ENCODE data around the gene JCAD. TPM values are rescaled to one million over a fixed set of nuclear protein-coding genes. Genes with fewer than 3 reads are reported as not detected.
"Not testable (repeated sequence)": the region's sequence is repeated elsewhere in the genome, so short reads cannot be mapped to it uniquely, and the experiment has no call there.

Gene JCAD, protein sequence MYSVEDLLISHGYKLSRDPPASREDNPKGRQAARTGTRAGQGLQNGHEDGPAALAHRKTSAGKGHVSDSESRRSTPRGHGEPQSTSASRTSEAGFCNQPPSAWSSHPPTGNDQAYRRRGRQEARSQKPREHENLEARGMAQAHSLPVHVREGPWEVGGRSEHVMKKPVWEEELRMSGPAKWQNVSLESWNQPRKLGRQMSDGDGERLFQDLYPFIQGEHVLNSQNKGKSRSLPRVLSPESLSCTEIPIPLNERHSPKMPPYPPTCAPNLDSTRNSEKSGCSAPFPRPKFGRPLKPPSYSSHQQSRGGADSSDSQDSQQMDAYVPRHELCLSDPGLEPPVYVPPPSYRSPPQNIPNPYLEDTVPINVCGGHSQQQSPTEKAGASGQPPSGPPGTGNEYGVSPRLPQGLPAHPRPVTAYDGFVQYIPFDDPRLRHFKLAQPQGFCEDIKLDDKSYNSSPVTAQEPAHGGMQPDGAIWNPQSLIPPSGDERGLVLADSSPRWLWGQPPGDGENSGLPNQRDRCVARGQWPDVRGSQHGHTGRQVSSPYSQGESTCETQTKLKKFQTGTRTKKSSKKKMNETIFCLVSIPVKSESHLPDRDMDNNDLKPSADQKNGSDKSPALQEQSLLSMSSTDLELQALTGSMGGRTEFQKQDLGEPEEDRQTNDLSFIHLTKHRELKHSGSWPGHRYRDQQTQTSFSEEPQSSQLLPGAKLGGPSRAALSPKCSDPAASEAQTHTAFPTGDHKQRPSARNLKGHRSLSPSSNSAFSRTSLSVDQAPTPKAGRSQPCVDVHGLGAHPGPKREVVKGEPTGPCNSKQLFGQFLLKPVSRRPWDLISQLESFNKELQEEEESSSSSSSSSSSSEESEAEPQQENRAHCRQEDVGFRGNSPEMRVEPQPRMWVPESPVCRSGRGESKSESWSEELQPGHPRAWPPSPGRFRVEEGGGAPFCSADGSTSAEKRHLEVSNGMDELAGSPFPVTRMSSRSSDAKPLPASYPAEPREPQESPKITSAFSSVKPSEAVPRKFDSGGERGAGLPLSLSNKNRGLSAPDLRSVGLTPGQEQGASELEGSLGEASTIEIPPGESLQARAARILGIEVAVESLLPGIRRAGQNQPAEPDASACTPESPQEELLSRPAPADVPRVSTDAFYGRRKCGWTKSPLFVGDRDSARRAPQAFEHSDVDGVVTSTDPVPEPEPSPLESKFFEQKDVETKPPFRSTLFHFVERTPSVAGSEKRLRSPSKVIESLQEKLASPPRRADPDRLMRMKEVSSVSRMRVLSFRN (N-terminal part only)
- not detected in 2 replicates for total RNA-seq (2014; rRNA removed; shearing (Covaris generic); ENCODE audit: low replicate concordance)

DNA sequence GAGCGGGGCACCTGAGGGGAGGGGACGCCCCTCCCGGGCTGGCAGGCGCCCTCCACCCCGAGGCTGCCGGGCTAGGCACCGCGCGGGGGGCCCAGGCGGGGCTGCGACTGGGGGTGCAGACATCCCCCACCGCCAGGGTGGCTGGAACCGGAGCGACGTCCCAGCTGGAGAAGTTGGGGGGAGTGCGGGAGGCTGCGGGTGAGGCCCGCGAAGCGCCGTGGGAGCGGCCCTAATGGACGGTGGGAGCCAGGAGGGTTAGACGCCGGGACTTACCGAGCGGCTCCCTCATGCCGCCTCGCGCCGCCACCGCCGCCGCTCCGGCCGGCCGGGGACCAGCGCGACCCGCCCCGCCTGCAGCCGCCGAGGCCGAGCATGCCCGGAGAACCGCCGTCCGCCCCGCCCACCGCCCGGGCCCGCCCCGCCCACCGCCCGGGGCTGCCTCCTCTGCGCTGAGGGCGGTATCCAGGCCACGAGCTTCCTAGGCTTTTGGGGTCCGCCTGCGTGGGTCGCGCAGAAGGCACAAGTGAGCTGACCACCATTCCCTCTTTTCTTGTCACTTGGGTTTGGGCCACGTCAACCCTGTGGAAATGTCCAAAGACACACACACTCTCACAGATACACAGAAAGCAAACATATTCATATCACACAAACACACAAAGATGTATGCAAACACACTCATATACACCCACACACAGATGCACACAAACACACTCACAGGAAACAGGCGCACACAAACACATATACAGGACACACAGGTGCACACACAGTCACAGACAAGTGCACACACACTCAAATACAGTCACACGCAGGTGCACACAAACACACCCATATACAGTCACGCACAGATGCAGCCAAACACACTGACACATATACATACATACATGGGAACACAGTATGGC, at the start of gene JCAD:
JCAD (minus strand) TSS at position 378 of the 899 bp plus-strand sequence. CDS start 11,774 bp downstream, outside the sequence.
- Histone ChIP-seq H3K36me3 (ENCODE audit: insufficient read depth, low read length) (no peaks in the 10 kb centered on the region), H2AFZ (ENCODE audit: low read length) (no peak within 1 kb of the TSS), H3K9ac (ENCODE audit: low read length) (no peak within 1 kb of the TSS), H3K79me2 (ENCODE audit: low read length) (no peaks in the 10 kb centered on the region), H3K27me3 (ENCODE audit: low read length) (no peaks in the 10 kb centered on the region), H3K4me2 (ENCODE audit: low read depth, low read length, poor library complexity, severe bottlenecking) (no peak within 1 kb of the TSS), H3K9me3 (ENCODE audit: low read length) (no peaks in the 10 kb centered on the region), H3K4me1 (ENCODE audit: low read length) (no peaks in the 10 kb centered on the region), H4K20me1 (ENCODE audit: insufficient read depth, low read depth, low read length) (no peaks in the 10 kb centered on the region), H3K4me3 (ENCODE audit: low read length) (no peak within 1 kb of the TSS), H3K27ac (ENCODE audit: low read length) (no peak within 1 kb of the TSS), H3K9me2 (replicated peaks; ENCODE audit: insufficient read depth, low read length) (no peaks in the 10 kb centered on the region)
- no peak for DNase-seq

DNA sequence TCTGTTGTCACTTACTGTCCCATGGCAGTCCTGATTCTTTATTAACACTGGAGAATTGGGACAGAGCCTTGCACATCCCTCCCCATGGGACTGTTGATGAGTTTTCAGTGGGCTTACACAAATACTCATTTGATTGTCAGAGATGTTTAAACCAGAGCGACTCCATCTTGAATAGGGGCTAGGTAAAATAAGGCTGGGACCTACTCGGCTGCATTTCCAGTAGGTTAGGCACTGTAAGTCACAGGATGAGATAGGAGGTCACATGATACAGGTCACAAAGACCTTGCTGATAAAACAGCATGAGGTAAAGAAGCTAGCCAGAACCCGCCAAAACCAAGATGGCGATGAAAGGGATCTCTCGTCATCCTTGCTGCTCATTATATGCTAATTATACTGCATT, 47.6 kb upstream of the JCAD start:
- no peaks in the 10 kb centered on the region for H3K79me2 ChIP-seq (ENCODE audit: low read length)
- no peaks in the 10 kb centered on the region for H3K27me3 ChIP-seq (ENCODE audit: low read length)
- no peak overlapping the region for H2AFZ ChIP-seq (ENCODE audit: low read length)
- H3K36me3 ChIP-seq (ENCODE audit: insufficient read depth, low read length): no peaks in the 10 kb centered on the region
- H3K4me1 ChIP-seq (ENCODE audit: low read length): no peaks in the 10 kb centered on the region
- H3K9ac ChIP-seq (ENCODE audit: low read length): no peak overlapping the region
- no peaks in the 10 kb centered on the region for H4K20me1 ChIP-seq (ENCODE audit: insufficient read depth, low read depth, low read length)
- no peak for DNase-seq
- no peak overlapping the region for H3K27ac ChIP-seq (ENCODE audit: low read length)
- no peaks in the 10 kb centered on the region for H3K9me2 ChIP-seq (replicated peaks; ENCODE audit: insufficient read depth, low read length)
- no peaks in the 10 kb centered on the region for H3K9me3 ChIP-seq (ENCODE audit: low read length)
- H3K4me2 ChIP-seq (ENCODE audit: low read depth, low read length, poor library complexity, severe bottlenecking): no peak overlapping the region
- H3K4me3 ChIP-seq (ENCODE audit: low read length): no peak overlapping the region

- Histone ChIP-seq H3K4me2 (ENCODE audit: low read depth, low read length, poor library complexity, severe bottlenecking) (no peak overlapping the region), H3K27ac (ENCODE audit: low read length) (no peak overlapping the region), H3K9me2 (replicated peaks; ENCODE audit: insufficient read depth, low read length) (no peaks in the 10 kb centered on the region), H3K9me3 (ENCODE audit: low read length) (no peaks in the 10 kb centered on the region), H3K4me3 (ENCODE audit: low read length) (no peak overlapping the region), H2AFZ (ENCODE audit: low read length) (no peak overlapping the region), H3K9ac (ENCODE audit: low read length) (no peak overlapping the region), H3K4me1 (ENCODE audit: low read length) (no peaks in the 10 kb centered on the region), H3K27me3 (ENCODE audit: low read length) (no peaks in the 10 kb centered on the region), H3K79me2 (ENCODE audit: low read length) (no peaks in the 10 kb centered on the region), H3K36me3 (ENCODE audit: insufficient read depth, low read length) (no peaks in the 10 kb centered on the region), H4K20me1 (ENCODE audit: insufficient read depth, low read depth, low read length) (no peaks in the 10 kb centered on the region)
- no peak for DNase-seq
Observed at GRCh38 chr10:30103595-30104320, 44.4 kb upstream of the JCAD start.

GRCh38 chr10:30099706-30100105, 40.3 kb upstream of the JCAD start:
- not testable (repeated sequence) for H3K9ac ChIP-seq (ENCODE audit: low read length); H3K27ac ChIP-seq (ENCODE audit: low read length); H3K9me2 ChIP-seq (replicated peaks; ENCODE audit: insufficient read depth, low read length); H3K4me2 ChIP-seq (ENCODE audit: low read depth, low read length, poor library complexity, severe bottlenecking); H3K4me1 ChIP-seq (ENCODE audit: low read length); H4K20me1 ChIP-seq (ENCODE audit: insufficient read depth, low read depth, low read length); H2AFZ ChIP-seq (ENCODE audit: low read length); H3K36me3 ChIP-seq (ENCODE audit: insufficient read depth, low read length); H3K27me3 ChIP-seq (ENCODE audit: low read length); H3K79me2 ChIP-seq (ENCODE audit: low read length); H3K4me3 ChIP-seq (ENCODE audit: low read length); DNase-seq; H3K9me3 ChIP-seq (ENCODE audit: low read length)

GRCh38 chr10:30099101-30099500, 39.7 kb upstream of the JCAD start:
- Histone ChIP-seq H3K36me3 (ENCODE audit: insufficient read depth, low read length) (no peaks in the 10 kb centered on the region), H3K27ac (ENCODE audit: low read length) (no peak overlapping the region), H3K9me3 (ENCODE audit: low read length) (no peaks in the 10 kb centered on the region), H3K4me2 (ENCODE audit: low read depth, low read length, poor library complexity, severe bottlenecking) (no peak overlapping the region), H3K4me3 (ENCODE audit: low read length) (no peak overlapping the region), H3K9me2 (replicated peaks; ENCODE audit: insufficient read depth, low read length) (no peaks in the 10 kb centered on the region), H3K27me3 (ENCODE audit: low read length) (no peaks in the 10 kb centered on the region), H3K9ac (ENCODE audit: low read length) (no peak overlapping the region), H3K79me2 (ENCODE audit: low read length) (no peaks in the 10 kb centered on the region), H4K20me1 (ENCODE audit: insufficient read depth, low read depth, low read length) (no peaks in the 10 kb centered on the region), H3K4me1 (ENCODE audit: low read length) (no peaks in the 10 kb centered on the region), H2AFZ (ENCODE audit: low read length) (no peak overlapping the region)
- DNase-seq: no peak

DNA sequence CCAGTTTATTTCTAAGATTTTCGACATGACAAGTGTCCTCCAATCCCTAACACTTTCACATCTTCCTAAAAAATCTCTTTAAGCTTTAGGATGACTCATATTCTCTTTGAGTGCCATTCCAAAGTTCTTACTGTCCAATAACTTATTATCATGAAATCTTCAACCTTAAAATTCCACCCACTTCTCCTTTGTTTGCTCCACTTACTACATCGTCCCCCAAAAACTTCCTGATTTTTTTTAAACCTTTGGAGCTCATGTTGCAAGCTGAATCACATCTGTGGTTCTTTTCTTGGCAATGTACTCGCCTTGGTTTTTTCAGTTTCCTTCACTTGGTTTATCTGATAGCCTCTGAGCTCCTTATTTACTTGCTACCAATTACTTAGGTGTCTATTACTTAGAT, 39.2 kb upstream of the JCAD start:
- Histone ChIP-seq H3K27me3 (ENCODE audit: low read length) (no peaks in the 10 kb centered on the region), H4K20me1 (ENCODE audit: insufficient read depth, low read depth, low read length) (no peaks in the 10 kb centered on the region), H3K9me2 (replicated peaks; ENCODE audit: insufficient read depth, low read length) (no peaks in the 10 kb centered on the region), H3K9ac (ENCODE audit: low read length) (no peak overlapping the region), H3K36me3 (ENCODE audit: insufficient read depth, low read length) (no peaks in the 10 kb centered on the region), H3K27ac (ENCODE audit: low read length) (no peak overlapping the region), H3K4me3 (ENCODE audit: low read length) (no peak overlapping the region), H3K4me1 (ENCODE audit: low read length) (no peaks in the 10 kb centered on the region), H3K79me2 (ENCODE audit: low read length) (no peaks in the 10 kb centered on the region), H2AFZ (ENCODE audit: low read length) (no peak overlapping the region), H3K9me3 (ENCODE audit: low read length) (no peaks in the 10 kb centered on the region), H3K4me2 (ENCODE audit: low read depth, low read length, poor library complexity, severe bottlenecking) (no peak overlapping the region)
- no peak for DNase-seq

- DNase-seq: no peak
- Histone ChIP-seq H3K4me1 (ENCODE audit: low read length) (no peaks in the 10 kb centered on the region), H3K36me3 (ENCODE audit: insufficient read depth, low read length) (no peaks in the 10 kb centered on the region), H3K9me2 (replicated peaks; ENCODE audit: insufficient read depth, low read length) (no peaks in the 10 kb centered on the region), H3K9me3 (ENCODE audit: low read length) (no peaks in the 10 kb centered on the region), H3K4me2 (ENCODE audit: low read depth, low read length, poor library complexity, severe bottlenecking) (no peak overlapping the region), H3K27ac (ENCODE audit: low read length) (no peak overlapping the region), H2AFZ (ENCODE audit: low read length) (no peak overlapping the region), H3K9ac (ENCODE audit: low read length) (no peak overlapping the region), H3K79me2 (ENCODE audit: low read length) (no peaks in the 10 kb centered on the region), H3K27me3 (ENCODE audit: low read length) (no peaks in the 10 kb centered on the region), H4K20me1 (ENCODE audit: insufficient read depth, low read depth, low read length) (no peaks in the 10 kb centered on the region), H3K4me3 (ENCODE audit: low read length) (no peak overlapping the region)
Observed at GRCh38 chr10:30096564-30096963, 37.2 kb upstream of the JCAD start.

All from Karpas-422 (cell line).